CD1c-positive myeloid dendritic cell (primary cell): ENCODE results near the gene NKAIN2.
A peak's percentile ranks its signal among the peaks of the same experiment; 100 is the strongest.
"Not testable (repeated sequence)": the region's sequence is repeated elsewhere in the genome, so short reads cannot be mapped to it uniquely, and the experiment has no call there.

ENCODE experiments used
- DNase-seq: peaks from one replicate; pipeline ENCODE4 v3.0.0-alpha.2; 2016; ENCODE audit errors: extremely low spot score

The NKAIN2 gene

GRCh38 chr6:123895346-123895745, 91.7 kb downstream of the NKAIN2 start:
- no peak for DNase-seq

GRCh38 chr6:123895806-123896205, 92.1 kb downstream of the NKAIN2 start:
- no peak for DNase-seq

GRCh38 chr6:123896869-123897268, 93.2 kb downstream of the NKAIN2 start:
- DNase-seq: no peak

DNA sequence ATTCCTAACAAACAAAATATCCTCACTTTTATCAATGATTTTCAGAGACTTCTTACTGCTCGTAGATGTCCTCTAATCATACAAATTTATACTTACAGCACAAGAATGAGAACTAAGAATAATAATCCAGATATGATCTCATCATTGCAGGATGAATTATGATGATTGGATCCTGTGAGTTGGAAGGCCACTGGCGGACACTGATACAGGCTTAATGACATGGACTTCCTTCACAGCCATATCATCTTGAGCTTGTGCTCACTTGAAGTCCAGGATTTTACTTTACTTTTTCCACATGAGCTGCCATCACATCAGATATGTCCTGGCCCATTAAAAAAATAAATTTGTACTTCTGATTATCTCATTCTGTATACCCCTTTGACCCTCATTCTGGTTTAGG, 94.3 kb downstream of the NKAIN2 start:
- no peak for DNase-seq

DNA sequence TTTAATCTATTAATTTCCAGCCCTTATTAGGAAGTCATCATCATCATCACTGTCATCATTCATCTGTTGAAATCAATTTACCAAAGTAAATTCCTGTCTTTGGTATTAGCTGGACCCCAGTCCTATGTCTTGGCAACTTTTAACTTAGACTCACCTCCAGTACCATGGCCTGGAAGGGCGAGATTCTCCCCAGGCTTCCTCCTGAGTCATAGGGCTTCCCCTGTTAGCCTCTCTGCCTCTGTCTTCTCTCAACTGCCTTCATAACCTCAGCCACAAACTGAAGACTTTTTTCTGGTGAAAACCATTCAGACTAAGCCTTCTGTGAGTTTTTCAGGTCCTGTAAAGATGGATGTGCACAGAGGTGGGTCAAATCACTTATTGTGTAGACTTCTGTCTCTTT, 95.0 kb downstream of the NKAIN2 start:
- DNase-seq: no peak

DNA sequence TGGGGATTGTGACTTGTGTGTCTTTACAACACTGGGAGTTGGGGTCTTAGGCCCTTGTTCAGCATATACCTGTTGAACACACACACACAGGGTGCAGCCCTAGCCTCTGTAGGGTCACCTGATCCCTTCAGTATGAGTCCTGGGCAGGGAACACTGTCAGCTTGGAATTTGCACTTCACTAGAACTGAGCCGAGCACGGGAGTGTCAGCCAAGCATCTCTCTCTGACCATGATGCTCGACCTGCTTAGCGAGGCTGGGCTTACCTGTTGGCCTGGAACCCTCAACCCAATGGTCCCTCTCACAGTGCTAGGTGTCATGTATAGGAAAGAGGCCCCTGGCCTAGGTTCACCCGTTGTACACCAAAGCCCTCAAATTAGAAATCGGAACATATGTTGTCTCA, 96.1 kb downstream of the NKAIN2 start:
- no peak for DNase-seq

- DNase-seq: no peak
Observed at GRCh38 chr6:123901436-123901835, 97.8 kb downstream of the NKAIN2 start.

DNA sequence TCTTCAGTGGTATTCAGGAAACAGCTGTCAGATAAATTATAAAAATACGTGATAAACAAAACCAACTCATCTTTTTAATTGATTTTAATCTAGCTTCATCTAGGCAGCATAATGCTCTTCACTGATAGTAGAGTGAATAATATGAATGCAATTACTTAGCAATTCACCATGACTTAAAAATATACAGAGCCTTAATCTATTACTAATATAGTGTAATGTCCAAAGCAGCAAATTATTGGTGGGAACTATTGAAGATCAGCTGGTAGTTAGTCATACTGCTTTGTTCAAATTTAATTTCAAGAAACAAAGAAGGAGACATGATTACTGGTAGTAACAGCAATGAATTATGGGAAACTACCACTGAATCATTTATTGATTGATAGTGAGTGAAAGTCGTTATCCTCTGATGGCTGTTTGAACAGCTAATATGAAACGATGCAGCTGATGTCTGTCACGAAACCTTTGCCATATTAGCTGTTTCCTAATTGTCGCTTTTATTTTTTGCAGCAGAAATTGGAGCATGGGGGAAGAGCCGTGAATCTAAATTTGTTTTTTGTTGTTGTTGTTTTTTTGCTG, 99.2 kb downstream of the NKAIN2 start:
- no peak for DNase-seq

DNA sequence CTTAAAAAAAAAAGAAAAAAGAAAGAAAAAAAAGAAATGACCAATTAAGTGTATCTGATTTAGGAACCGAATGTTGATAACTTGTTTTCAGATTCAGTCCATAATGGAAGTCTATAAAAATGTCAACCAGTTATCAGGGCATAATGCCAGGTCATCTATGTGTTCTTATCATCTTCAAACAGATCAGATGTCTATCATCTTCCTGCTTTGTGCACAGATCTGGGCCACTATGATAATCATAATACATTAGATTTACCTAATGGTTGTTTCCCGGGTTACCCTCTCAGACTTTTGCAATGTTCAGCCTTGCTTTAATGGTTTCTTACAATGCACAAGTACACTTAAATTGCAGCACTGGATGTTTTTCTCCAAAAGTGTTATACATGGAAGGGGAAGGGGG, 100.6 kb downstream of the NKAIN2 start:
- DNase-seq: no peak

DNA sequence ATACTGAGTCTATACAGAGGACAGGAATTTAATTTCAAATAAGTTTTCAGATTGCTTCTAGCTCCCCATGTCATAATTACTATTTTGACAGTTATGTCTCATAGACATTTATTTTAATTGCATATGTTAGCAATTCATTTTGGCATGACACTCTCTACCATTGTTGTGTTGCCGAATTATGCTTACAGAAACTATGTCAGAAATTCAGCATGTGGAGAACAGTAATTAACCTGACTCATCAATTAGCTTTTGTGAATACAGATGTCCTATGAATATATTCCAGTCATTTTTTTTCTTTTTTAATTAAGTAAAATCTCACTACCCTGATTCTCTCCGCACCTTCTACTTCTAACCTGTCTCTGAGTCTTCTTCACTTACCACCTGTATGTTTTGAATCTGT, 105.1 kb downstream of the NKAIN2 start:
- DNase-seq: no peak

DNA sequence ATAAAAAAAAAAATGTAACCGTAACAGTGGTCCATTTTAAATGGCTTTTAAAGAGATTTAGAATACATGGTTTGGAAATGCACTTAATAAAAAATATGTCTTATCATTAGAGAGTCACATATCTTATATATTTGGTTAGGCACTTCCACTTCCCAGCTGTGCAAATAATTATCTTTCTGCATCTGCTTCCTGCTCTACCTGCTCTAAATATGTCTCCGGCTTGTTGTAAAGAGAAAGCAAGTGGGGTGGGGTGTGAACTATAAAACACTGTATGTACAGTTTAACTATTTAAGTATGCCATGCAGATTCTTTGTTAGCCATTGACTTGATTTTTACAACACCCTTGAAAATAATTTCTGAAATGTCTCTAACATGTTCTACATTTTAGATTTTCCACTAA, 106.3 kb downstream of the NKAIN2 start:
- DNase-seq: no peak

GRCh38 chr6:123913863-123914262, 110.2 kb downstream of the NKAIN2 start:
- DNase-seq: no peak

DNA sequence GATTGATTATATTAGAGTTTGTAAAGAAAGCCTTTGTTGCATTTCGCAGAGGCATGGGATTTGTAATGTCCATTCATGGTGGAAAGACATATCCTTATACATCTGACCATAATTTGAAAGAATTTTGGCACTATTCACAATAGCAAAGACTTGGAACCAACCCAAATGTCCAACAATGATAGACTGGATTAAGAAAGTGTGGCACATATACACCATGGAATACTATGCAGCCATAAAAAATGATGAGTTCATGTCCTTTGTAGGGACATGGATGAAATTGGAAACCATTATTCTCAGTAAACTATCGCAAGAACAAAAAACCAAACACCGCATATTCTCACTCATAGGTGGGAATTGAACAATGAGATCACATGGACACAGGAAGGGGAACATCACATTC, 119.7 kb downstream of the NKAIN2 start:
- DNase-seq: not testable (repeated sequence)

DNA sequence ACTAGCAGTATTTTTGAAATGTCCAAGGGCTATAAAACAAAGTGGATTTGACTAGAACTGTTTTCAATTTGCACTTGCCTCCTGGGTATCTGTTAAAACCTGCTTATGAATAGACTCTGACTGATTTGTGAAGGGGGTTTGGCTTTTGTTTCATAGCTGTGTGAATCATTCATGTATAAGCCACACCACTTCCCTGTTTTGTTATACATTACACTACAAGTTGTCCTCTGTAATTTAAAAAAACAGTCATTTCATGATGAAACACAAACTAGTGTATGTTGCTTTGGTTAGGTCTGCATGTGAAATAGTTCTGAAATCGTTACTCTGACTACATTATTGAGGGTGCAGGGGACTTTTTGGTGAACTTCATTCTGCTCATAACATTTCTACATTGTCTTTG, 121.7 kb downstream of the NKAIN2 start:
- peak; percentile 1 for DNase-seq

- DNase-seq: no peak
Observed at GRCh38 chr6:123925842-123926399, 122.3 kb downstream of the NKAIN2 start.

- no peak for DNase-seq
Observed at GRCh38 chr6:123928529-123928928, 124.9 kb downstream of the NKAIN2 start.

DNA sequence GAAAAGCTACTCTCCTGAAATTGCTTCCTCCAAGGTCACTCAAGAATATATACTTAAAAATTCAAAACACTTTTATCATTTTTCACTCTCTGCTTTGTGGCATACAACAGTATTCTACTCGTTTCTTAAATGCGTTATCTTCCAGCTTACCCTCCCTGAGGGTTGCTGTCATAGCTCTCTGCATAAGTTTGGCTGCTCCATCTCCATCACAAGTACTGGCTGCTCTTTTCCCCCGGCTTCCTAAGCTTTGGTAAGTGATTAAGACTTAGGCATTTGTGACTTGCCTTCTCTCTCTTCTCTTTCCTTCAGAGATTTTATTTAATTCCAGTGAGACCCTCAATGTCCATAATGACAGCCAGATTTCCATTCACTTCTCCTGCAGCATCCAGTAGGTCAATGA, 128.3 kb downstream of the NKAIN2 start:
- DNase-seq: no peak

DNA sequence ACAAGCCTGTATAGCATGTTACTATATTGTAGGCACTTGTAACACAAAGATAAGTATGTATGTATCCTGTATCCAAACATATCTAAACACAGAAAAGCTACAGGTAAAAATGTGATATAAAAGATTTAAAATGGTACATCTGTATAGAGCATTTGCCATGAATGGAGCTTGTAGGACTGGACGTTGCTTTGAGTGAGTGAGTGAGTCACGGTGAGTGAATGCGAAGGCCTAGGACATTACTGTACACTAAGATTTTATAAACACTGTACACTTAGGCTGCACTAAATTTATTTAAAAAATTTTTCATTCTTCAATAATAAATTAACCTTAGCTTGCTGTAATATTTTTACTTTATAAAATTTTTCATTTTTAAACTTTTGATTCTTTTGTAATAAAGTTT, 136.9 kb downstream of the NKAIN2 start:
- no peak for DNase-seq

DNA sequence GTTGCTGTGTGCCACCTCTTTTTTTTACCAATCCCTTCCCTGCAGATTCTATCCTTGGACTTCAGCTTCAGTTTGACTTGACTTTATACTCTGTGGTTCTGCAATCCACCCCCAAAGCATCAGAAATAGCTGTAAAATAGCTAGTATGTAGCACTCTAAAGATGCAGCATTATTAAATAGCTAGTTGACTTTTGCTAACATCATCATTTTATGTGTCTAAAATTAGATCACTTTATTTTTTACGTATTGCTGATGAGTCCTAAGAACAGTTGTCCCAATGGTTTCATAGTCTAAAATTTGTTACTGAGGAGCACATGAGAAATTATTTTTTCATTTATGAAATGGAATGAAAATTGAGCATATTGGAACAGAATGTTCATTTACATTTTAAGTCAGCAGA, 138.2 kb downstream of the NKAIN2 start:
- no peak for DNase-seq

GRCh38 chr6:123945386-123945785, 141.7 kb downstream of the NKAIN2 start:
- DNase-seq: no peak

DNA sequence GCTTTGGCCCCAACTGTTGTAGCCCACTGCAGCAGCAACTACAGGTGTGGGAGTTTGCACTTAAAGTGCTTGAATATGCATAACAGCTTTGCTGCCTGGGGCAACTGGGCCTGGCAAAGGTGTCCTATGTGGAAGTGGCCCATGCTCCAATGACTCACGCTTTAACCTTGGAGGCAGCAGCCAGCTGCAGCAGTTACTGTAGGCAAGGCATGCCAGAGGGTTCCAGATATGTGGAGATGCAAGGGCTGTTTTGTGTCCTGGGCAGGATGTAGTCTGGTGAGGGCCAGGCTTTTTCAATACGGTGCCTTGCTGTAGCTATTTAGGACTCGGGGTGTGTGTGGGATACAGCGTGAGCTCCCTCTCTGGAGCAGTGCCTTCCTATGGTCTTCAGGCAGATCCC, 150.3 kb downstream of the NKAIN2 start:
- no peak for DNase-seq

DNA sequence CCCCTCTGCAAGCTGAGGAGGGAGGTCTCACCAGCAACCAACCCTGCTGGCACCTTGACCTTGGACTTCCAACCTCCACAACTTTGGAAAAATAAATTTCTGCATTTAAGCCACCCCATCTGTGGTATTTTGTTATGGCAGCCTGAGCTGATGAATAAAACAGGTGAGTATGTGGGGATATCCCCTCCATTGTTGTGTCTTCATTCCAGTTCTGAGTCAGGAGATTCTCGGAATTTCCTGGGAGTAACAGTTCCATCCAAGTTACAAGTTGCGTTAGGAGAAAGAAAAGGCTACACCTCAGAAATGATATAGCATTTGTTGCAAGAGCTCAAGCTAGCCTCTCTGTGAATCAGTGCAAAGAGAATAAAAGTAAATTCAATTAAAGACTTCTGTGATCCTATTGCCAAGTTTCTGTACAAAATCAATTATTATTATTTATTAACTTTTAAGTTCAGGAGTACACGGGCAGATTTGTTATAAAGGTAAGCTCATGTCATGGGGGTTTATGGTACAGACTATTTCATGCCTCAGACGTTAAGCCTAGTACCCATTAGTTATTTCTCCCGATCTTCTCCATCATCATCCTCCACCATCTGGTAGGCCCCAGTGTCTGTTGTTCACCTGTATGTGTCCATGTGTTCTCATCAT, 153.0 kb downstream of the NKAIN2 start:
- no peak for DNase-seq

DNA sequence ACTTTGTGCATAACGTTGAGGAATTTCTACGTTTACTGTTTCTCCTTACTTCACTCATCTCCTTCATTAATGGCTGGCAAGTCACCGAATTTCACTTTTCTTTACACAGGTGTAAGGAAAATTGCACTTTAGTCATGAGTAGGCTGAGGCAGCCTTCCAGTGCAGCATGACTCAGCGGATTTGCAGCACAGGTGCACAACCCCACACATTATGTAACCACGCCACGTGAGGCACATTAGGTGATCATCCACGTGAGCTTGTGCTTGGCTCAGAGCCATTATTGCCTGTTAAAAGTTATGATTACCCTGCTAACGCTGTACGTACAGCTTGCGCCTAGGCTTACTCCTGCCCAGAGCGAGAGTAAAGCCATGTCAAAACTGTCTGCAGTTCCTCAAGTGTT, 158.8 kb downstream of the NKAIN2 start:
- no peak for DNase-seq

DNA sequence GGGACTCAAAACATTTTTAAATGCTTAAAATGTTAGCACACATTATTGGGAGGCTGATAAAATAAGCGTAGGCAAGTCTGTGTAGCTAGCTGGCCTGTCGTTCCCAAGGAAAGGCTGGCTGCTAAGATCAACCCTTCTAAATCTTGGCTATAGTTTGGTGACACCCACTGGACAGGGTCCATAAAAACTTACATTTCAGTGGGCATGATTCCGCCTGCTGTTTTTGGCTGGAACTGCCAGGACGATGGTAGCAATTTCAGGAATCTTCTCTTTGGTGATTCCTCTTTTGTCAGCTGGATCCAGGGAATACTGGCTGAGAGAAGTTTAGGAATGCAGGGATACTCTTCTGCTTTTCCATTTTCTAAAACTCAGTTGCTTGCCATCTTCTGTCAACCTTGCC, 162.2 kb downstream of the NKAIN2 start:
- no peak for DNase-seq
